RWPE1 (cell line): ENCODE results near the gene STEAP3.
A peak's percentile ranks its signal among the peaks of the same experiment; 100 is the strongest.

Experiments used
- CTCF ChIA-PET: fragments of 350-600 bp; sonication (Branson Sonifier 250); formaldehyde crosslinking; extraction: SDS; loops from one replicate; lab custom pipeline; 2021; lab: Yijun Ruan, JAX
- POLR2A ChIA-PET: fragments of 400-600 bp; formaldehyde crosslinking; extraction: SDS; loops from one replicate; lab custom pipeline; 2020; ENCODE audit warnings: antibody characterized with exemption; ENCODE audit not compliant: low non-redundant PET; lab: Yijun Ruan, JAX
- DNase-seq: peaks from one replicate; pipeline ENCODE4 v3.0.0; 2012; ENCODE audit warnings: low spot score
- H3K27ac ChIP-seq: fragments of 450-650 bp; 2 replicates; pipeline ENCODE4 v1.5.1; 2017
- TF ChIP-seq, protein P1 (sequence below): fragments of 450-650 bp; conservative IDR thresholded peaks from 2 replicates; pipeline ENCODE4 v1.5.1; 2017; ENCODE audit warnings: low read depth, mild to moderate bottlenecking

STEAP3 gene, protein sequence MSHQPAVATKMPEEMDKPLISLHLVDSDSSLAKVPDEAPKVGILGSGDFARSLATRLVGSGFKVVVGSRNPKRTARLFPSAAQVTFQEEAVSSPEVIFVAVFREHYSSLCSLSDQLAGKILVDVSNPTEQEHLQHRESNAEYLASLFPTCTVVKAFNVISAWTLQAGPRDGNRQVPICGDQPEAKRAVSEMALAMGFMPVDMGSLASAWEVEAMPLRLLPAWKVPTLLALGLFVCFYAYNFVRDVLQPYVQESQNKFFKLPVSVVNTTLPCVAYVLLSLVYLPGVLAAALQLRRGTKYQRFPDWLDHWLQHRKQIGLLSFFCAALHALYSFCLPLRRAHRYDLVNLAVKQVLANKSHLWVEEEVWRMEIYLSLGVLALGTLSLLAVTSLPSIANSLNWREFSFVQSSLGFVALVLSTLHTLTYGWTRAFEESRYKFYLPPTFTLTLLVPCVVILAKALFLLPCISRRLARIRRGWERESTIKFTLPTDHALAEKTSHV

DNA sequence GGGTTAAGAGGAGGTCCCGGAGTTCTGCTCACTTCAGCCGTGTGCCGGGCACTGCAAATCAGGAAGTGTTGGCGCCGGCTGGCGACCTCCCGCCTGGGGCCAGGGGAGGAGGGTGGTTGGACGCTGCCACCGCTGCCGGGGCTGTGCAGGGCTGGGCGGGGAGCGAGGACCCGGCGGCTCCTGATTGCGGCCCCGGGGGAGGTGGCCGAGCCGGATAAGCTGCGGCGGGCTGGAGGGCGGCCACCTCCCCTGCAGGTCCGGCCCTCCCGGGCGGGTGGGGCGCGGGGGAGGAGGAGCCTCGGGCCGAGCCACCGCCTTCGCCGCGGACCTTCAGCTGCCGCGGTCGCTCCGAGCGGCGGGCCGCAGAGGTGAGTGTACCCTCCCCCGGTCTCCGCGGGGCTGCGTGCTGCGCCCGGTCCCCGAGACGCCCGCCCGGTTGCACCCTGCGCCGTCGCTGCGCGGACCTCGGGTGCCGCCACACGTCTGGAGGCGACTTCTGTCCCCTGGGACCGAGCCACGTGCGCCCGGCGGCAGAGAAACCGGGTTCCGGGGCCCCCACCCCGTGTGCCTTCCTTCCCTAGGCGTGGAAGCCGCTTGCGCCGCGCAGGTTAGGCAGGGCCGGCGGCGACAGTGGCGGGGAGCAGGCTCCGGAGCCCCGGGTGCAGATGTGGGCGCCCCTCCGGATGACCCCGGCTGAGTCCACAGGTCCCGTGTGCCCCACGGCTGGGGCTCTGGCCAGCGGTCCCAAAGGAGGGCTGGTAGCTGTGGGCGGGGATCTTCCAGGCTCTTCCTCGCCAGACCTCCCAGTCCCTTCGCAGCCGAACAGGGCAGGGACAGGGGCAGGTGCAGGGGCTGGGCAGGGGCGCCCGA is at the start of gene STEAP3:
TSS of gene STEAP3 (plus strand) at position 314 of the 870 bp plus-strand sequence. CDS start 7,179 bp downstream, outside the sequence.
- POLR2A ChIA-PET = no interaction called here
- TF ChIP-seq, protein P1, sequence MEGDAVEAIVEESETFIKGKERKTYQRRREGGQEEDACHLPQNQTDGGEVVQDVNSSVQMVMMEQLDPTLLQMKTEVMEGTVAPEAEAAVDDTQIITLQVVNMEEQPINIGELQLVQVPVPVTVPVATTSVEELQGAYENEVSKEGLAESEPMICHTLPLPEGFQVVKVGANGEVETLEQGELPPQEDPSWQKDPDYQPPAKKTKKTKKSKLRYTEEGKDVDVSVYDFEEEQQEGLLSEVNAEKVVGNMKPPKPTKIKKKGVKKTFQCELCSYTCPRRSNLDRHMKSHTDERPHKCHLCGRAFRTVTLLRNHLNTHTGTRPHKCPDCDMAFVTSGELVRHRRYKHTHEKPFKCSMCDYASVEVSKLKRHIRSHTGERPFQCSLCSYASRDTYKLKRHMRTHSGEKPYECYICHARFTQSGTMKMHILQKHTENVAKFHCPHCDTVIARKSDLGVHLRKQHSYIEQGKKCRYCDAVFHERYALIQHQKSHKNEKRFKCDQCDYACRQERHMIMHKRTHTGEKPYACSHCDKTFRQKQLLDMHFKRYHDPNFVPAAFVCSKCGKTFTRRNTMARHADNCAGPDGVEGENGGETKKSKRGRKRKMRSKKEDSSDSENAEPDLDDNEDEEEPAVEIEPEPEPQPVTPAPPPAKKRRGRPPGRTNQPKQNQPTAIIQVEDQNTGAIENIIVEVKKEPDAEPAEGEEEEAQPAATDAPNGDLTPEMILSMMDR = no peak
- peak; percentile 72 for DNase-seq
- no peak within 1 kb of the TSS for H3K27ac ChIP-seq
- CTCF ChIA-PET = interaction anchor here (0.6 to 1.1 kb wide), 4 partner anchors 15 to 68 kb away, joined by 3 to 4 read pairs (median 3); no protein-coding TSS in a partner anchor

DNA sequence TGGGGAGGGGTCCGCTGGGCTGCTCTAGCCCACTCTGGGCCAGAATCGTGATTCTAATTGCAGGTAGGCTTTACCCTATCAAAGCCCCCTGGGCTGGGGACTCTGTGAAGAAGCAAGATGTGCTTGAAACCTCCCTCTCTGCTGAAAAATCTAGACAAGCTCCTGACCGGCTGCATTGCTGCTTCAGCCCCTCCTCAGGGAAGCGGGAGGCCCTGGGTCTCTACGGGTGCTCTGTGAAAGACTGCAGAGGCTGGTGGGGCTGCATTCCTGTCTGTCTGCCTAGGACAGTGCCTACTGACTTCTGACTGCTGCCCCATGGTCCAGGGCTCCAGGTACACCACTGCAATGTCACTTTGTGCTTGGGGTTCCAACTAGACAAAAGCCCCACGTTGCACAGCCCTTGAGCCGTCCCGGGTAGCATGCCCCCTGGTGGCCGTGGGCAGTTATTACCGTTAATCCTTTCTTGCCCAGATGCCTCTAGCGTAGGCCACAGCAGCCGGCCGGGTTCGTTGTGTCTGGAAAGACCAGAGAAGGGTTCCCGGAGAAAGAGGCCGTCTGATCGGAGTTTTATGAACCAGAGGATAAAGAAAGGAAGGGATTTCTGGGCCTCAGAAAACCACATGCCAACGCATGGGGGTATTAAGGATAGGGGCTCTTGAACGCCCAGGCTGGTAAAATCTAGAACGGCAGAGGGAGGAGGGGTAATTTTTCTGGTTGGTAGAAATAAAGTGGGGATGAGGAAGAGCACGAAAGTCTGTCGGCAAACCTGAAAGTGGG is 49.2 kb upstream of the STEAP3 start:
- POLR2A ChIA-PET = no interaction called here
- no peak overlapping the region for H3K27ac ChIP-seq
- TF ChIP-seq, protein P1 = peak; percentile 63
- peak; percentile 39 for DNase-seq
- CTCF ChIA-PET = interaction anchor here (0.6 to 1.0 kb wide), 4 partner anchors 14 to 163 kb away, joined by 3 to 6 read pairs (median 4); no protein-coding TSS in a partner anchor

DNA sequence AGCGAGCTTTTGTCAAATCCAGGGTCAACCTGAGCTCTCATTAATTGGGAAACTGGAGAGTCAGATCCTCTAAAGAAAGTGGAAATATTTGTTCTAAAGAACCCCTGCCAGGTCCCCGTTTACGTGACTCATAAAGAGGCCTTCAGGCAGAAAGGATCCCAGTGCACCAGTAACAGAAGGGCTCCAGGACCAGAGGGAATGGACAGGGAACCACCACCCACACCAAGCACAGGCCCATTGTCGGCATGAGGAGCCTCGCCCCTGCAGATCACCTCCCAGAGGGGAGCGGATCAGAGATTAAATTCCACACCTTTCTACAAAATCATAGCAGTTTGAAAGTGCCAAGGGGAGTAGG is 48.7 kb upstream of the STEAP3 start:
- TF ChIP-seq, protein P1 = no peak
- H3K27ac ChIP-seq = no peak overlapping the region
- ChIA-PET CTCF (interaction anchor here (0.7 to 1.0 kb wide), 2 partner anchors 89 to 163 kb away, joined by 3 to 4 read pairs; no protein-coding TSS in a partner anchor), POLR2A (no interaction called here)
- DNase-seq = no peak

DNA sequence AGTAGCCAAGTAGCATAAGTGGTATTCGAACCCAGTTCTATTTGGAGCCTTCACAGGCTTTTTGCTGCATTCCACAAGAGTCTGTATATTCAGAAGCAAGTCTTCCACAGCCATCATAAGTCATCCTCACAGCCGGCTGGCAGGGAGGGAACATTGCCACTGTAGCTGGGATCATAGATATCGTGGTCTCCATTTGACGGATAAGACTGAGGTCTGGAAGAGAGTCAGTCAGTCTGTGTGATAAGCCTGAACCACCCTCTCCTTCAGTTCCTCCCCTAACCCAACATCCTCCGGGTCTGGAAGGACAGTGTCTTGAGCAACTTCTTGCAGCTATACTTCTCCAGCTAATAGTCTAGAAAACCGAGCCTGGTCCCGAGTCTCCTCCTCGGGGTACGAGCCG is 48.1 kb upstream of the STEAP3 start:
- TF ChIP-seq, protein P1 = no peak
- CTCF ChIA-PET = interaction anchor here (0.5 to 1.0 kb wide), 2 partner anchors 164 to 1309 kb away, joined by 3 to 4 read pairs; no protein-coding TSS in a partner anchor
- H3K27ac ChIP-seq = no peak overlapping the region
- POLR2A ChIA-PET = no interaction called here
- no peak for DNase-seq

DNA sequence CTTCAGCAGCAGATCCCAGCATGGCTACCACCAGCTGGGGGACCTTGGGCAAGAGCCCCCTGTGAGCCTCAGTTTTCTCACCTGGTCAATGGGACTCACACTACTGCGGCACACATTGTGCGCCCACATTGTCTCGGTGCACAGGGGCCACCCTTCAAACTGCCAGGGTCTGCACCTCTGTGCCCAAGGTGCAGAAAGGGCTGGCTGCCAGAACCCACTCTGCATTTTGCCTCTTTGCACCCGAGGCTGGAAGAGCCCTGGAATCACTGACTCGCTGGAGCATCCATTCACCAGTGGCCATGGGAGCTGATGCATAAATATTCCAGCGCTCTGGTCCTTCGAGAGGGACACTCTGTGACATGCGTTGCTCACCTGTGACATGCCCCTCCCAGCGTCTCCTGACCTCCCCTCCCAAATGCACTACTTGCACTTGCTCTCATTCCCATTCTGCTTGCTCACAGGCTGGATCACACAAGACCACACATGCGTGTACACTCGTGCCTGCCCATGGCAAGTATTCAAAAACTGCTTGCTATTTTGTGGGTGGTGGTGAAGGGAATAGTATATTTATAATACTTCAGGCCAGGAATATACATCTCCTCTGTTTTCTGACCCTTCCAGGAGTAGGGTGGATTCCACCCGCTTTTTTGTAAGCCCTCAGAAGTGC is 46.3 kb upstream of the STEAP3 start:
- TF ChIP-seq, protein P1 = no peak
- ChIA-PET POLR2A (no interaction called here), CTCF (no interaction called here)
- no peak overlapping the region for H3K27ac ChIP-seq
- DNase-seq = no peak
